ENCODE data around the gene LYPD5.

DNA sequence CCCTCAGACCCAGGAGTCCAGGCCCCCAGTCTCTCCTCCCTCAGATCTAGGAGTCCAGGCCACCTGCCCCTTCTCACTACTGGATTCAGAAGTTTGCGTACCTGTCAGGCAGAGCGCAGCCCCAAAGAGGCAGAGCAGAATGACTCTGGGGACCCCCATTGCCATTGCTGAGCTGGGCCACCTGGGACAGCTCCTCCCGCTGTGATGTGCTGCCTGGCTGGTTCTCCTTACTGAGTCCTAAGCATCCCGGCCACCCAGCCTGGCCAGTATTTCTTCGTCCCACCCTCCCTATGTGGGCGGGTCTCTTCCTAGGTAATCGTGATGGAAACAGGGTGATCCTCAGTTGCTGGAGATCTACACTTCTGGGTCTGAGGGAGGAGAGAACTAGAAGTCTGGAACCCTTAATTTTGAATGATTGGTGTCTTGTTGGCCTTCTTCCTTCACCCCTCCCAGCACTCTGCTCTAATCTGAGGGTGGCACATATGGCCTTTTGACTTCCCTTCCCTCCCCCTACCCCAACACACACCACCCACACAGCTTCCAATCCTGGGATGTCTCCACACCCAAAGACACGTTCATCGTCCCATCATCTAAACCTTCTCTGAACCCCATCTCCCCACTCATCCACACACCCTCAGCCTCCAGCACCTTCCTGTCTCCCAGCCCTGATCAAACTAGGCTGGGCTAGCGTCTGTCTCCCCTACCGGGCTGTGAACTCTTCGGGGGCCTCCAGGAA, at the start of gene LYPD5:
- TF ChIP-seq, protein P1, sequence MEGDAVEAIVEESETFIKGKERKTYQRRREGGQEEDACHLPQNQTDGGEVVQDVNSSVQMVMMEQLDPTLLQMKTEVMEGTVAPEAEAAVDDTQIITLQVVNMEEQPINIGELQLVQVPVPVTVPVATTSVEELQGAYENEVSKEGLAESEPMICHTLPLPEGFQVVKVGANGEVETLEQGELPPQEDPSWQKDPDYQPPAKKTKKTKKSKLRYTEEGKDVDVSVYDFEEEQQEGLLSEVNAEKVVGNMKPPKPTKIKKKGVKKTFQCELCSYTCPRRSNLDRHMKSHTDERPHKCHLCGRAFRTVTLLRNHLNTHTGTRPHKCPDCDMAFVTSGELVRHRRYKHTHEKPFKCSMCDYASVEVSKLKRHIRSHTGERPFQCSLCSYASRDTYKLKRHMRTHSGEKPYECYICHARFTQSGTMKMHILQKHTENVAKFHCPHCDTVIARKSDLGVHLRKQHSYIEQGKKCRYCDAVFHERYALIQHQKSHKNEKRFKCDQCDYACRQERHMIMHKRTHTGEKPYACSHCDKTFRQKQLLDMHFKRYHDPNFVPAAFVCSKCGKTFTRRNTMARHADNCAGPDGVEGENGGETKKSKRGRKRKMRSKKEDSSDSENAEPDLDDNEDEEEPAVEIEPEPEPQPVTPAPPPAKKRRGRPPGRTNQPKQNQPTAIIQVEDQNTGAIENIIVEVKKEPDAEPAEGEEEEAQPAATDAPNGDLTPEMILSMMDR (IDR thresholded peaks at IDR 0.05) = no peak
- TF ChIP-seq POLR2A (IDR thresholded peaks at IDR 0.05) = no peak
